C4-2B (cell line): ENCODE measurements around the gene UBC.

Experiments used
- H3K27ac ChIP-seq: fragments of 450-650 bp; 2 replicates; pipeline ENCODE4 v1.5.1; 2017
- CTCF ChIP-seq: fragments of 450-650 bp; conservative IDR thresholded peaks from 2 replicates; pipeline ENCODE4 v1.5.1; 2017; ENCODE audit warnings: mild to moderate bottlenecking
- ZFX ChIP-seq: fragments of 450-650 bp; IDR thresholded peaks from 2 replicates; pipeline ENCODE4 v1.6.1; 2017

UBC gene

DNA sequence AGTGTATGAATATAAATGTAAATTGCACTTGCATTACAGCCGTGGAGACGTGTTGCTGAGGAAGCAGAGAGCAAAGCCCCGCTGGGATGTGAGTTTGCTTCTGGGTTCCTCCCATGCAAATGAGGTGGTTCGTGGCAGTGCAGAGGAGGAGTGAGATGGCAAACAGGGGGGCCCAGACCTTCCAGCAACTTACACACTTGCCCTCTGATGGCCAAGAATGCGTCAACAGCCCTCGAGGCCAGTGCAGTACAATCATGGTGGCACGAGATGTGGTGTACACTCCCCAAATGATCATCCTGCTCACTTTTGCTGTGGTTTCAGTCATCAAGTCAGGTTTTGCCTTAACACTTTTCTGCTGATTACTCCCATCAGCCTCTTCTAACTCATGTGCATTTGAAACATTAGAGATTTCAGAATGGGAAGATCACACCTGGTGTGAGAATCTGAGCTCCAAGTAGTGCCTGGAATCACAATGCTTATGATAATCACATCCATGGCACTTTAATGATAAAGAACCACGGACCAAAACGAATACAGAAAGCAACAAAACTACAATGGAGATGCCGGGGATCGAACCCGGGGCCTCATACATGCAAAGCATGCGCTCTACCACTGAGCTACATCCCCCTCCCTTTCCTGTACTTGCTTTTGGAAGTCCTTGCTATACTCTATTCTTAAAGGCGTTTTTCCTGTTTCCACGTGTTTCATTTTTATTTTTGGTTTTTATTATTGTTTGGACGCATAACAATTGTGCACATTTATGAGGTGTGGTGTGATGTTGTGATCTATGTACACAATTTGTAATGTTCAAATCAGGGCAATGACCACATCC lies 7.0 kb upstream of the UBC start:
- no peak for TF ChIP-seq ZFX
- TF ChIP-seq CTCF = no peak
- H3K27ac ChIP-seq = no peak overlapping the region

GRCh38 chr12:124920353-124920935 lies 6.0 kb upstream of the UBC start:
- no peak overlapping the region for H3K27ac ChIP-seq
- no peak for TF ChIP-seq ZFX
- TF ChIP-seq CTCF = no peak

- TF ChIP-seq ZFX = no peak
- no peak for TF ChIP-seq CTCF
- H3K27ac ChIP-seq = peak overlapping the region; percentile 92; the same call in 1 of the 2 replicates
Observed at GRCh38 chr12:124919521-124920352, 5.3 kb upstream of the UBC start.

GRCh38 chr12:124918622-124918988 lies 4.2 kb upstream of the UBC start:
- H3K27ac ChIP-seq = peak overlapping the region; percentile 92

- peak overlapping the region; percentile 92 for H3K27ac ChIP-seq
- no peak for TF ChIP-seq ZFX
- no peak for TF ChIP-seq CTCF
Observed at GRCh38 chr12:124917841-124918621, 3.6 kb upstream of the UBC start.

DNA sequence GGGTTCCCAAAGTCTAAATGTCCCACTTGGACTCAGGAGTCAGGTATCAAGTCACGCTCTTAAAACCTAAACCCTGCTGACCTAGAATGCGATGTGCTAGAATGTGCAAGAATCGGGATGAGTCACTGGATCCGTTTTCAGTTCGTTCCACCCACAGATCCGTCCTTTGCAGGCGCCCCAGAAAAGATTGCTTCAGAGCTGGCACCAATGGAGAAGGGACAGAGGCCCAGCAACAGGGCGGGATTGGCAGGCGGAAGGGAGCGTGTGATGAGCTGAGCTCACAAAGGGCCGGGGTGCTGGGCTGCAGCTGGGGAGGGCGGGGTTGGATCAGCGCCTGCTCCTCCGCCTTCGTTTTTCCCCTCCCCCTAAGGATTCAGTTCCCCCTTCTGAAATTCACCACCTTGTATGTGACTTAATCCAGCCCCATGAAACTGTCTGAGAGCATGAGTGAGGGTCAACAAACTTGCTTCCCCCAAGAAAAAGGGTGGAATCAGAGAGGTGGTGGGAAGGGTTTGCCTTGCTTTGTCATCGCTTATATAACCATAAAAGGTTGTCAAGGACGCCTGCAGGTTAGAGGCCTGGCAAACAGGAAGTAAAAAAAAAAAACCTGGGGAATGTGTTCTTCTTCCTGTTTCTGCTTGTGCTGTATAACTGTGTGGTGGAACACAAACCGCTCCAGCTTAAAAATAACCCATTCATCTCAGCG lies 2.8 kb upstream of the UBC start:
- peak overlapping the region; percentile 92 for H3K27ac ChIP-seq
- TF ChIP-seq ZFX (no peak), CTCF (no peak)
